BLaER1 (cell line): ENCODE data around the gene TCF12.

Experiments used
- H3K27ac ChIP-seq: shearing (Covaris generic); formaldehyde crosslinking; 2 replicates; pipeline ENCODE4 v1.8.1; 2022
- H3K27me3 ChIP-seq: shearing (Covaris generic); formaldehyde crosslinking; 2 replicates; pipeline ENCODE4 v1.8.1; 2022
- H3K36me3 ChIP-seq: shearing (Covaris generic); formaldehyde crosslinking; 2 replicates; pipeline ENCODE4 v1.8.1; 2022
- H3K4me1 ChIP-seq: shearing (Covaris generic); formaldehyde crosslinking; 2 replicates; pipeline ENCODE4 v1.8.1; 2022
- H3K4me2 ChIP-seq: shearing (Covaris generic); formaldehyde crosslinking; 2 replicates; pipeline ENCODE4 v1.8.1; 2022
- H3K4me3 ChIP-seq: shearing (Covaris generic); formaldehyde crosslinking; 2 replicates; pipeline ENCODE4 v1.8.1; 2022
- H3K9ac ChIP-seq: shearing (Covaris generic); formaldehyde crosslinking; 2 replicates; pipeline ENCODE4 v1.8.1; 2022
- H3K9me3 ChIP-seq: shearing (Covaris generic); formaldehyde crosslinking; 2 replicates; pipeline ENCODE4 v1.8.1; 2022
- H4K20me1 ChIP-seq: shearing (Covaris generic); formaldehyde crosslinking; 2 replicates; pipeline ENCODE4 v1.8.1; 2022
- Cebpa-rat ChIP-seq: shearing (Covaris generic); IDR thresholded peaks from 2 replicates; pipeline ENCODE4 v1.8.1; 2022

TCF12 gene

DNA sequence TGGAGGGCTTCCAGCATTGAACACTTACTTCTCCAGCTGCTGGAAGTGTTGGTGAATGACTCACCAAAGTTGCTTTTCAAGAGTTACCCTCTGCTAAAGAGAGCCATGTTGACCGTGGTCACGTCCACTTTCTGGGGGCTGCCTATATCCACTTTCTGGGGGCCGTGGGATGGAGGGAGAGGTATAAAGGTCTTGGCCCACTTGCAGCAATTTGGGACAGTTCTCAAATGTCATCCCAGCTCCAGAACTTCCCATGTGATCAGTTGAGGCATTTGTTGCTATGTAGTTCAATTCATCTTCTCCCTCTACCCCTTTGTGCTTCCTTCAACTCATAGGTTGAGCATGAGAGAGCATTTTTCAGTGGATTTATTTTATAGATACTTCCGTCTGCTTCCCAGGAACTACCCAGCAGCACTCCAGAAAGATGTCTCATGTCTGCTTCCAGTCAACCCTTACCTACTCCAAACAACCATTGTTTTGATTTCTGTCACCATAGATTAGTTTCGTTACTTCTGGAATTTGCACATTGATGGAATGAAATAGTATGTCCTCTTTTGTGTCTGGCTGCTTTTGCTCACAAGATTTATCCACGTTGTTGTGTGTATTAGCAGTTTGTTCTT, 130.6 kb downstream of the TCF12 start:
- H4K20me1 ChIP-seq, result peaks cover 73% of the 10 kb centered on the region
- H3K27ac ChIP-seq, result no peak overlapping the region
- H3K9me3 ChIP-seq, result peaks cover 8% of the 10 kb centered on the region; the same call in 1 of the 2 replicates
- no peaks in the 10 kb centered on the region for H3K27me3 ChIP-seq
- H3K4me3 ChIP-seq, result no peak overlapping the region
- peaks cover 7% of the 10 kb centered on the region for H3K4me1 ChIP-seq
- no peak overlapping the region for H3K9ac ChIP-seq
- H3K4me2 ChIP-seq, result no peak overlapping the region
- peaks cover 40% of the 10 kb centered on the region for H3K36me3 ChIP-seq
- TF ChIP-seq Cebpa-rat, result no peak

DNA sequence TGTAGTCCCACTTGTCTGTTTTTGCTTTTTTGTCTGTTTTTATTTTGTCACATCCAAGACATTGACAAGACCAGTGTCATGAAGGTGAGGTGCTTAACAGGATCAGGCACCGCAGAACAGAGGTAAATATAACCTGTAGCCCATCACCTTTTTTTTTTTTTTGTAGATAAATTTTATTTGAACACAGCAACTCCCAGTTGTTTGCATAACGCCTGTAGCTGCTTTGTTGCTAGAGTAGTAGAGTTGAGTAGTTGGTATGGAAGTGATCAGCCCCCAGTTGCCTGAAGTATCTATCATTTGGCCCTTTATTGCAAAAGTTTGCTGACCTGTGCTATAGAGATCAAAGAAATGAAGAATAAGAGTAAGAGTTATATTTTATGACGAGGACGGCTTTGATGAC, 135.0 kb downstream of the TCF12 start:
- H3K4me3 ChIP-seq, result no peak overlapping the region
- H3K4me1 ChIP-seq, result peaks cover 18% of the 10 kb centered on the region
- peaks cover 98% of the 10 kb centered on the region for H4K20me1 ChIP-seq
- H3K9me3 ChIP-seq, result peaks cover 13% of the 10 kb centered on the region
- no peak overlapping the region for H3K9ac ChIP-seq
- H3K36me3 ChIP-seq, result peaks cover 19% of the 10 kb centered on the region
- H3K4me2 ChIP-seq, result no peak overlapping the region
- no peaks in the 10 kb centered on the region for H3K27me3 ChIP-seq
- H3K27ac ChIP-seq, result no peak overlapping the region
- no peak for TF ChIP-seq Cebpa-rat

DNA sequence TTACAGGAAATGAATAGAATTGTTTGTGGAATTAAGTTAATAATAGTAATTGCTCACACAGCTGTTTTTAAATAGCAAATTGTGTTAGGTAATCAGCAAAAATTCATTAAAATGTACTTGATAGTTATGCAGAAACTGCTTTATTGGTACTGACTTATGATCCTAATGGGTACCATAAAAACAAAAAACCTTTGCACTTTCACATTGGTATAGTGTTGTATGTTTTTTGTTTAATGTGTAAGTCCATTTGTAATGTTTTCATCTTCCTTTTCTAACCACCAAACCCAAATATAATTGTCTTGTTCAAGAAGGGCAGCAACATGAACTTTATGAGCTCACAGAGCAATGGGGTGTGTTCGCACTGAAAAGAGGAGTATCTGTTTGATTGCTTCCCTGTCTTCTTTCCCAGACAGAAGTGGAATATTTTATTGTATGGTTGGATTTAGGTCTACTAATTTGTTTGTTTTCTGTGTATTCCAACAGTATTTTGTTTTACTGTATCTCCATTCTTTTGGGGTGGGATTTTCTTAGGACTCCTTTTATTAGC, 135.8 kb downstream of the TCF12 start:
- H4K20me1 ChIP-seq, result peaks cover 98% of the 10 kb centered on the region
- 0 out of 2 replicates have a peak, but pooled peaks cover 12% of the 10 kb centered on the region for H3K36me3 ChIP-seq
- H3K9ac ChIP-seq, result no peak overlapping the region
- no peak for TF ChIP-seq Cebpa-rat
- peaks cover 18% of the 10 kb centered on the region for H3K4me1 ChIP-seq
- no peak overlapping the region for H3K27ac ChIP-seq
- peaks cover 13% of the 10 kb centered on the region for H3K9me3 ChIP-seq
- no peak overlapping the region for H3K4me2 ChIP-seq
- H3K4me3 ChIP-seq, result no peak overlapping the region
- H3K27me3 ChIP-seq, result no peaks in the 10 kb centered on the region

DNA sequence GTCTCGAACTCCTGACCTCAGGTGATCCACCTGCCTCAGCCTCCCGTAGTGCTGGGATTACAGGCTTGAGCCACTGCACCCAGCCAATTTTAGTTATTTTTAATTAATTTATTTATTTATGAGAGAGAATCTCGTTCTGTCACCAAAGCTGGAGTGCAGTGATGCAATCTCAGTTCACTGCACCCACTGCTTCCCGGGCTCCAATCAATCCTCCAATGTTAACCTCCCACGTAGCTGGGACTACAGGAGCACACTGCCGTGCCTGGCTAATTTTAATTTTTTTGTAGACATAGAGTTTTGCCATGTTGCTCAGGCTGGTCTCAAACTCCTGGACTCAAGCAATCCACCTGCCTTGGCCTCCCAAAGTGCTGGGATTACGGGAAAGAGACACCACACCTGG, 137.9 kb downstream of the TCF12 start:
- TF ChIP-seq Cebpa-rat, result no peak
- H3K36me3 ChIP-seq, result 0 out of 2 replicates have a peak, but pooled peaks cover 8% of the 10 kb centered on the region
- no peak overlapping the region for H3K9ac ChIP-seq
- H3K27me3 ChIP-seq, result no peaks in the 10 kb centered on the region
- no peak overlapping the region for H3K4me3 ChIP-seq
- peaks cover 18% of the 10 kb centered on the region for H3K4me1 ChIP-seq
- H4K20me1 ChIP-seq, result peaks cover 98% of the 10 kb centered on the region
- H3K4me2 ChIP-seq, result no peak overlapping the region
- H3K9me3 ChIP-seq, result peaks cover 9% of the 10 kb centered on the region
- H3K27ac ChIP-seq, result no peak overlapping the region

DNA sequence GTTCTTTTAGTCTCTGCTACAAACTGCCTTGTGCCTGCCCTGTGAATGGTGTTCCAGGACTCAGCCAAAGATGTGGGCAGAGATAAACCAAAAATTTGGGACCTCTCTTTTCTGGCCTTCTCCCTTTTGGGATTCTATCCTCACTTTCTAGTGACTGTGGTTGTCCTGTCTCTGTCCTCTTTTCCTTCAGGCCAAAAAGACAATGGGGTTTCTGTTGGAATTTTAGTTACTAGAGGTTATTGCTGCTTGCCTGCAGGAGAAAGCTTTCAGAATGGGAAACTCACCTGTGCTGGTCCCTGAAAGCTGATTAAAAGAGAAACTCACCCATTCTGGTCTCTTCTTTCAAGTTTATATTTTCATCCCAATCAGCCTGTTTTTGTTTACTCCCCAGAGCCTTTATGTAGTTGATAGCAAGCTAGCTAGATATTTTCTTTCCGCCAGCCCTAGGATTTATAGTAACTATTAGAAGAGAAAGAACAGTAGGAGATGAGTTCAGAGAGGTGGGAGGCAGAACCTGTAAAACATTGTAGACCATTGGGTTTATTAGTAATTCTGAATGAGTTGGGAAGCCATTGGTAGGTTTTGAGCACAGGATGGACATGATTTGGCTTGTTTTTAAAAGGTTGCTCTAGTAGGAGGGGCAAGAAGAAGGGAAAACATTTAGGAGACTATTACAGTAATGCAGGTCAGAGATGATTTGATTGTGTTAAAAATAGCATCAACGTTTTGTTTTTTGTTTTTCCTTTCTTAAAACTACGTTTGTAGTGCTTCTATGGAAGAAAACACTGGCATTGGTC, 138.9 kb downstream of the TCF12 start:
- peaks cover 18% of the 10 kb centered on the region for H3K4me1 ChIP-seq
- peaks cover 90% of the 10 kb centered on the region for H4K20me1 ChIP-seq
- H3K27me3 ChIP-seq, result no peaks in the 10 kb centered on the region
- TF ChIP-seq Cebpa-rat, result no peak
- peaks cover 5% of the 10 kb centered on the region for H3K9me3 ChIP-seq
- no peak overlapping the region for H3K4me3 ChIP-seq
- 0 out of 2 replicates have a peak, but pooled peaks cover 4% of the 10 kb centered on the region for H3K36me3 ChIP-seq
- no peak overlapping the region for H3K4me2 ChIP-seq
- no peak overlapping the region for H3K27ac ChIP-seq
- no peak overlapping the region for H3K9ac ChIP-seq

DNA sequence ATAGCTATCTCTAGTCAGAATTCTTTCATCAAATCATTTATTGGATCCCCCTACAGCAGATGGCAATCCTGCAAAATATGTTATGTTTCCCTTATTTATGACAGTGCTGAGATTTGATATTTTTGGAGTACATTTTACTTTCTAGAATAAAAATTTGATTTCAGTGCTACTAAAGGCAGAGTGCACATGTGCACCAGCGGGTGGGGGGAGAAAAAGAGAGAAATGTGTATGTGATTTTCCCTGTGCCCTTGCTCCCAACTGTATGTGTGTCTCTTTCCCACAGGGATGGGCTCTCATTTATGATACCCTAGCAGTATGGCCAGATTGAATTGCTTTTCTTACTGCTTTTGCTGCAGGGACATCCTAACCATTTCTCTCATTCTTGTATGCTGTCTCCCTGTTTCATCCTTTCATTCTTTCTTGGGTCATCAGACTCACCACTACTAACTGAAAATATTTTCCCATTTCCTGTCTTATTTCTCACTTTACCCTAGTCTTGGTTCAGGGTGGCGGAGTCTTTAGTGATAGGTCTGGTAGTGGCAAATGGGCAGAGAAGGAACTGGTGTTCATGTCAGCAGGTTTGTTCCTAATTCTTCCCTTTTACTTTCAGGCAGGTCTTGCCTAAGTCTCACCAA, 140.7 kb downstream of the TCF12 start:
- TF ChIP-seq Cebpa-rat, result no peak
- peaks cover 5% of the 10 kb centered on the region for H3K9me3 ChIP-seq
- no peaks in the 10 kb centered on the region for H3K27me3 ChIP-seq
- peaks cover 83% of the 10 kb centered on the region for H4K20me1 ChIP-seq
- no peak overlapping the region for H3K4me2 ChIP-seq
- no peak overlapping the region for H3K27ac ChIP-seq
- peaks cover 10% of the 10 kb centered on the region for H3K4me1 ChIP-seq
- H3K36me3 ChIP-seq, result peaks cover 13% of the 10 kb centered on the region
- H3K9ac ChIP-seq, result no peak overlapping the region
- no peak overlapping the region for H3K4me3 ChIP-seq

DNA sequence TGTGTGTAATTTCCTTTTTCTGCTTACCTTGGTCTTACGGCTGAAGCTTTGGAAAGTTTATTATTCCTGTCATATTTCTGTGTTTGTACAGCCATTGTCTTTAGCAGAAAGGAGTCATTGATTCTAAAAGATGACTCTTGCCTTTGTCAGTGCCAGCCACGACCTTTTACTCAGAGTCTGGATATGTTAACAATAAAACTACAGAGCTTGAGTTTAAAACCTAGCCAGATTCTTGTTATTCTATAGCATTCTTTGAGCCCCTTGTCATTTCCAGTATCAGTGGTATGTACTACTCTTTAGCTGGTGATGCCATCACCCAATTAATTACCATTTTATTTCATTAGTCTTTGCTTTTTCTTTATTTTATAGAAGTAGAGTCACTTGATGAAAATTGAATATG, 142.4 kb downstream of the TCF12 start:
- H3K36me3 ChIP-seq, result peaks cover 20% of the 10 kb centered on the region
- no peak overlapping the region for H3K4me2 ChIP-seq
- peaks cover 6% of the 10 kb centered on the region; the same call in 1 of the 2 replicates for H3K4me1 ChIP-seq
- no peaks in the 10 kb centered on the region for H3K27me3 ChIP-seq
- no peak overlapping the region for H3K27ac ChIP-seq
- H4K20me1 ChIP-seq, result peaks cover 67% of the 10 kb centered on the region
- H3K9me3 ChIP-seq, result no peaks in the 10 kb centered on the region
- TF ChIP-seq Cebpa-rat, result no peak
- H3K4me3 ChIP-seq, result no peak overlapping the region
- no peak overlapping the region for H3K9ac ChIP-seq

DNA sequence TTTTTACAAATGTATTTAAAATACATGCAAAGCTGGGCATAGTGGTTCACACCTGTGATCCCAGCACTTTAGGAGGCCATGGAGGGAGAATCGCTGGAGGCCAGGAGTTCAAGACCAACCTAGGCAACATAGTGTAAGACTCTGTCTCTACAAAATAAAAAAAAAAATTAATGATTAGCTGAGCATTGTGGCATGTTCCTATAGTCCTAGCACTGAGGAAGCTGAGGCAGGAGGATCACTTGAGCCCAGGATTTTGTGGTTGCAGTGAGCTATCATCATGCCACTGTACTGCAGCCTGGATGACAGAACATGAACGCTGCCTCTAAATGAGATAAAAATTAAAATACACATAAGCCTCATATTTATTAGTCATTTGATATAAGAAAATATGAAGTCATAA, 142.8 kb downstream of the TCF12 start:
- Histone ChIP-seq H3K4me1 (peaks cover 6% of the 10 kb centered on the region; the same call in 1 of the 2 replicates), H3K27ac (no peak overlapping the region), H3K36me3 (peaks cover 20% of the 10 kb centered on the region), H3K4me2 (no peak overlapping the region), H4K20me1 (peaks cover 62% of the 10 kb centered on the region), H3K9ac (no peak overlapping the region), H3K9me3 (no peaks in the 10 kb centered on the region), H3K4me3 (no peak overlapping the region), H3K27me3 (no peaks in the 10 kb centered on the region)
- TF ChIP-seq Cebpa-rat, result no peak

DNA sequence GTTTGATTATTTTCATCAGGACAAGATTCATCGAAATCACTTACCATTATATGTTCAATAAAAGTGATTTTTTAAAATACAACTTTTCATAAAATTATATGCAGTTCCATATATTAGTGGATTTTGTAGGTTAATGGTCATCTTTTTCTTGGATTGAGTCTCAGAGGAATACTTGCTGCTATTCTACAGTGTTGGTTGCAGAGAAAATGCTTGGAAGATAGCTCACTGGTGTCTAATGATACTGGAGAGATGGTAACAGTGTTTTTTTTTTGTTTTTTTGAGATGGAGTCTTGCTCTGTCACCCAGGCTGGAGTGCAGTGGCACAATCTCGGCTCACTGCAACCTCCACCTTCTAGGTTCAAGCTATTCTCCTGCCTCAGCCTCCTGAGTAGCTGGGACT, 143.3 kb downstream of the TCF12 start:
- Histone ChIP-seq H3K27me3 (no peaks in the 10 kb centered on the region), H3K4me2 (no peak overlapping the region), H3K36me3 (peaks cover 20% of the 10 kb centered on the region), H3K9ac (no peak overlapping the region), H3K9me3 (no peaks in the 10 kb centered on the region), H3K4me1 (peaks cover 6% of the 10 kb centered on the region; the same call in 1 of the 2 replicates), H4K20me1 (peaks cover 58% of the 10 kb centered on the region), H3K27ac (no peak overlapping the region), H3K4me3 (no peak overlapping the region)
- no peak for TF ChIP-seq Cebpa-rat
